ENCODE measurements around the gene NPSR1. TPM values are rescaled to one million over a fixed set of nuclear protein-coding genes. Genes with fewer than 3 reads are reported as not detected.
"Not testable (repeated sequence)": the region's sequence is repeated elsewhere in the genome, so short reads cannot be mapped to it uniquely, and the experiment has no call there.

NPSR1 gene
- total RNA-seq, 2 experiments from 2014 or later: not detected

DNA sequence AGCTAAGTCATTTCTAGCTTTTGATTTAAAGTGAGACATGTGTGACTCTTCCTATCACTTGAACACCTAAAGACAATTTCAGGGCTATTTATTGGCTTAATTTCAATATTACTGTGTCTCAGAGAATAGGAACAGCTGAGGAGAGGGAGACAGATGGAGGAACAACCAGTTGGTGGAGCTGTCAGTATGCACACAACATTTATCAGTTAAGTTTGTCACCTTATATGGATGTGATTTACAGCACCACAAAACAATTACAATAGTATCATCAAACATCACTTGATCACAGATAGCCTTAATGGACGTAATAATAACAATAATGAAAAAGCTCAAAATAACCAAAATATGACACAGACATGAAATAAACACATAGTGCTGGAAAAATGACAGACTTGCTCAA, 129.6 kb downstream of the NPSR1 start:
- Histone ChIP-seq H3K27ac (ENCODE audit: low read depth, low read length, poor library complexity, severe bottlenecking) (no peak overlapping the region), H3K4me1 (ENCODE audit: insufficient read depth, low read length, poor library complexity, severe bottlenecking) (no peaks in the 10 kb centered on the region), H3K4me3 (ENCODE audit: low read depth, low read length, poor library complexity, severe bottlenecking) (no peak overlapping the region), H4K20me1 (ENCODE audit: insufficient read depth, low read length) (no peaks in the 10 kb centered on the region), H3K9me2 (ENCODE audit: insufficient read depth, low read length) (no peaks in the 10 kb centered on the region), H2AFZ (ENCODE audit: low read length) (no peak overlapping the region), H3K9me3 (ENCODE audit: low read length) (0 out of 2 replicates have a peak, but pooled peaks cover 2% of the 10 kb centered on the region), H3K79me2 (ENCODE audit: insufficient read depth, low read depth, low read length) (no peaks in the 10 kb centered on the region), H3K4me2 (ENCODE audit: low read length) (no peak overlapping the region), H3K36me3 (ENCODE audit: insufficient read depth, low read length) (no peaks in the 10 kb centered on the region)
- DNase-seq (ENCODE audit: low spot score): no peak
- intact Hi-C loops (cut with micrococcal nuclease; ENCODE audit: unreplicated experiment): no loop called here
- POLR2A ChIA-PET: interaction anchor here (0.5 to 0.6 kb wide), 2 partner anchors 34 to 84 kb away, joined by 3 to 5 read pairs; no protein-coding TSS in a partner anchor
- no peak for TF ChIP-seq EZH2phosphoT487 (IDR thresholded peaks at IDR 0.05; ENCODE audit: borderline replicate concordance, low read depth, low read length)
- TF ChIP-seq, protein P1, sequence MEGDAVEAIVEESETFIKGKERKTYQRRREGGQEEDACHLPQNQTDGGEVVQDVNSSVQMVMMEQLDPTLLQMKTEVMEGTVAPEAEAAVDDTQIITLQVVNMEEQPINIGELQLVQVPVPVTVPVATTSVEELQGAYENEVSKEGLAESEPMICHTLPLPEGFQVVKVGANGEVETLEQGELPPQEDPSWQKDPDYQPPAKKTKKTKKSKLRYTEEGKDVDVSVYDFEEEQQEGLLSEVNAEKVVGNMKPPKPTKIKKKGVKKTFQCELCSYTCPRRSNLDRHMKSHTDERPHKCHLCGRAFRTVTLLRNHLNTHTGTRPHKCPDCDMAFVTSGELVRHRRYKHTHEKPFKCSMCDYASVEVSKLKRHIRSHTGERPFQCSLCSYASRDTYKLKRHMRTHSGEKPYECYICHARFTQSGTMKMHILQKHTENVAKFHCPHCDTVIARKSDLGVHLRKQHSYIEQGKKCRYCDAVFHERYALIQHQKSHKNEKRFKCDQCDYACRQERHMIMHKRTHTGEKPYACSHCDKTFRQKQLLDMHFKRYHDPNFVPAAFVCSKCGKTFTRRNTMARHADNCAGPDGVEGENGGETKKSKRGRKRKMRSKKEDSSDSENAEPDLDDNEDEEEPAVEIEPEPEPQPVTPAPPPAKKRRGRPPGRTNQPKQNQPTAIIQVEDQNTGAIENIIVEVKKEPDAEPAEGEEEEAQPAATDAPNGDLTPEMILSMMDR (conservative IDR thresholded peaks at IDR 0.05; ENCODE audit: low read length): no peak
- BruUV-seq (replicated peaks): no TSS peak
- CTCF ChIA-PET (ENCODE audit: unreplicated experiment): no interaction called here

DNA sequence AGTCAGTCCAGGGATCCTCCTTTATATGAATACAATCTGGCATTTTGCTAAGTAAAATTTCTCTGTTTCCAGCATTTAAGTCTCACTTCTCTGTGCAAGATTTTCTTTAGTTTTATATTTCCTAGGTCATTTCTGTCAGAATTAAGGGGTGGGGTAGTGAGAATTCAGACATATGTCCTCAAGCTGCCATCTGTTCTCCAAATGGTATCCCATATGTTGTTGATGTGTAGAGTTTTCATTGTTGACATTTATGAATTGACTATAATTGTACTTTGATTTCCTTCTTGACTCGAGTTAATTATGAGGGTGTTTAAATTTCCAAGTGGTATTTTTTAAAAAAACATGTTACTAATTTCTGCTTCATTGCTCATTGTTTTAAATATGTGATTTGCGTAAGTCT, 148.8 kb downstream of the NPSR1 start:
- Histone ChIP-seq H3K9me3 (ENCODE audit: low read length) (no peaks in the 10 kb centered on the region), H3K27ac (ENCODE audit: low read depth, low read length, poor library complexity, severe bottlenecking) (no peak overlapping the region), H3K9me2 (ENCODE audit: insufficient read depth, low read length) (no peaks in the 10 kb centered on the region), H3K36me3 (ENCODE audit: insufficient read depth, low read length) (no peaks in the 10 kb centered on the region), H3K4me2 (ENCODE audit: low read length) (no peak overlapping the region), H3K79me2 (ENCODE audit: insufficient read depth, low read depth, low read length) (no peaks in the 10 kb centered on the region), H3K4me1 (ENCODE audit: insufficient read depth, low read length, poor library complexity, severe bottlenecking) (no peaks in the 10 kb centered on the region), H2AFZ (ENCODE audit: low read length) (no peak overlapping the region), H4K20me1 (ENCODE audit: insufficient read depth, low read length) (no peaks in the 10 kb centered on the region), H3K4me3 (ENCODE audit: low read depth, low read length, poor library complexity, severe bottlenecking) (no peak overlapping the region)
- POLR2A ChIA-PET: no interaction called here
- no TSS peak for BruUV-seq (replicated peaks)
- intact Hi-C loops (cut with micrococcal nuclease; ENCODE audit: unreplicated experiment): no loop called here
- no peak for TF ChIP-seq EZH2phosphoT487 (IDR thresholded peaks at IDR 0.05; ENCODE audit: borderline replicate concordance, low read depth, low read length)
- TF ChIP-seq, protein P1 (conservative IDR thresholded peaks at IDR 0.05; ENCODE audit: low read length): no peak
- CTCF ChIA-PET (ENCODE audit: unreplicated experiment): no interaction called here
- DNase-seq (ENCODE audit: low spot score): no peak

DNA sequence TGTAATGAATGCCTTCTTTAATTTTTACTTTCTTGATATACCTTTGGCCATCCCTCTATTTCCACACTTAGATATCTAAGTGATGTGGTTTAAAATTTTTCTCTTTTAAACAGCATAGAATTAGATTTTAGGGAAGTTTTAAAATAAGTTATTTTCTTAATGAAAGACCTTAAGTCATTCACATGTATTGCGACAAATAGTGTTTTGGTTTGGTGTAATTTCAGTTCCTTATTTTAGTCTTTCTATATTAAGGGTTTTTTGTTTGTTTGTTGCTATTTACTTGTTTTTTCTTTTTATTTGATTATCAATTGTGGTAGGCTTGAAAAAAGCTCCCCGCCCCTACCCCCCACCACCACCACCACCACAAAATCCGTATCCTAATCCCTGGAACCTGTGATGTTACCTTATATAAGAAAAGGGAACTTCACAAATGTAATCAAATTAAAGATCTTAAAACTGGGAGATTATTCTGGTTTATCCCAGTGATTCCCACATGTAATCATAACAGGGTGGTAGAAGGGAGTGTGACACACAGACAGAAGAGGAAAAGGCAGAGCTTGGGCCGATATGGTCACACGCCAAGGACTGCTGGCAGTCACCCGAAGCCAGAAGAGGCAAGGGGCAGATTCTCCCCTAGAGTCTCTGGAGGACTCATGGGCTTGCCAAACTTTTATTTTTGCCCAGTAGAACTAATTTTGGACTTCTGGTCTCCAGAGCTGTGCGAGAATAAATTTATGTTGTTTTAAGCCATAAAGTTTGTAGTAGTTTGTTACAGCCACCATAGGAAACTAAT, 149.7 kb downstream of the NPSR1 start:
- DNase-seq (ENCODE audit: low spot score): no peak
- POLR2A ChIA-PET: interaction anchor here (0.6 to 0.7 kb wide), 2 partner anchors 8 to 47 kb away, joined by 3 to 6 read pairs; no protein-coding TSS in a partner anchor
- no TSS peak for BruUV-seq (replicated peaks)
- TF ChIP-seq, protein P1 (conservative IDR thresholded peaks at IDR 0.05; ENCODE audit: low read length): no peak
- no peak for TF ChIP-seq EZH2phosphoT487 (IDR thresholded peaks at IDR 0.05; ENCODE audit: borderline replicate concordance, low read depth, low read length)
- intact Hi-C loops (cut with micrococcal nuclease; ENCODE audit: unreplicated experiment): no loop called here
- Histone ChIP-seq H3K27ac (ENCODE audit: low read depth, low read length, poor library complexity, severe bottlenecking) (no peak overlapping the region), H3K36me3 (ENCODE audit: insufficient read depth, low read length) (no peaks in the 10 kb centered on the region), H3K9me2 (ENCODE audit: insufficient read depth, low read length) (no peaks in the 10 kb centered on the region), H3K79me2 (ENCODE audit: insufficient read depth, low read depth, low read length) (no peaks in the 10 kb centered on the region), H3K4me1 (ENCODE audit: insufficient read depth, low read length, poor library complexity, severe bottlenecking) (no peaks in the 10 kb centered on the region), H3K9me3 (ENCODE audit: low read length) (no peaks in the 10 kb centered on the region), H3K4me3 (ENCODE audit: low read depth, low read length, poor library complexity, severe bottlenecking) (no peak overlapping the region), H2AFZ (ENCODE audit: low read length) (no peak overlapping the region), H3K4me2 (ENCODE audit: low read length) (no peak overlapping the region), H4K20me1 (ENCODE audit: insufficient read depth, low read length) (no peaks in the 10 kb centered on the region)
- CTCF ChIA-PET (ENCODE audit: unreplicated experiment): no interaction called here

DNA sequence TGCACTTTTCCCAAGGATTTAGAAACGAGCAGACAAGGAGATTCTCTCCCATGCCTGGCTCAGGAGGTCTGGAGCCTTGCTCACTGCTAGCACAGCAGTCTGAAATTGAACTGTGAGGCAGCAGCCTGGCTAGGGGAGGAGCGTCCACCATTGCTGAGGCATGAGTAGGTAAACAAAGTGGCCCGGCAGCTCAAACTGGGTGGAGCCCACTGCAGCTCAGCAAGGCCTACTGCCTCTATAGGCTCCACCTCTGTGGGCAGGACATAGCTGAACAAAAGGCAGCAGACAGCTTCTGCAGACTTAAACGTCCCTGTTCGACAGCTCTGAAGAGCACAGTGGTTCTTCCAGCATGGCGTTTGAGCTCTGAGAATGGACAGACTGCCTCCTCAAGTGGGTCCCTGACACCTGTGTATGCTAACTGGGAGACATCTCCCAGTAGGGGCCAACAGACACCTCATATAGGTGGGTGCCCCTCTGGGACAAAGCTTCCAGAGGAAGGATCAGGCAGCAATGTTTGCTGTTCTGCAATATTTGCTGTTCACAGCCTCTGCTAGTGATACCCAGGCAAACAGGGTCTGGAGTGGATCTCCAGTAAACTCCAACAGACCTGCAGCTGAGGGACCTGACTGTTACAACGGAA, 156.3 kb downstream of the NPSR1 start:
- intact Hi-C loops (cut with micrococcal nuclease; ENCODE audit: unreplicated experiment); DNase-seq (ENCODE audit: low spot score); H3K4me3 ChIP-seq (ENCODE audit: low read depth, low read length, poor library complexity, severe bottlenecking); CTCF ChIA-PET (ENCODE audit: unreplicated experiment); H3K9me3 ChIP-seq (ENCODE audit: low read length); H3K27ac ChIP-seq (ENCODE audit: low read depth, low read length, poor library complexity, severe bottlenecking); BruUV-seq (replicated peaks); H4K20me1 ChIP-seq (ENCODE audit: insufficient read depth, low read length); H3K9me2 ChIP-seq (ENCODE audit: insufficient read depth, low read length); H2AFZ ChIP-seq (ENCODE audit: low read length); H3K4me2 ChIP-seq (ENCODE audit: low read length); H3K36me3 ChIP-seq (ENCODE audit: insufficient read depth, low read length); H3K4me1 ChIP-seq (ENCODE audit: insufficient read depth, low read length, poor library complexity, severe bottlenecking); H3K79me2 ChIP-seq (ENCODE audit: insufficient read depth, low read depth, low read length): not testable (repeated sequence)
- POLR2A ChIA-PET: interaction anchor here (0.6 to 0.9 kb wide), 2 partner anchors 13 to 89 kb away, joined by 3 to 6 read pairs; no protein-coding TSS in a partner anchor

Measured in OCI-LY7 (cell line).